K562 (cell line): Measurements from ENCODE around the gene HEATR1. TPM values are rescaled to one million over a fixed set of nuclear protein-coding genes. Genes with fewer than 3 reads are reported as not detected.

Experiments
- ATAC-seq: fragments of 200-7000 bp; cut with Tn5 transposase; 3 replicates; pipeline ENCODE4 v1.9.1; 2020; ENCODE audit warnings: moderate library complexity
- BruUV-seq: library from RNA; stranded (reverse); fragments of 400-500 nt; replicated peaks from 2 replicates; lab custom pipeline; 2021; lab: Mats Ljungman, UMichigan
- CTCF ChIA-PET: fragments of 300-600 bp; formaldehyde crosslinking; extraction: SDS; loops from one replicate; lab custom pipeline; 2021; ENCODE audit warnings: low intra/inter-chr PET ratio; lab: Yijun Ruan, JAX
- POLR2A ChIA-PET: fragments of 300-600, 350-650 bp; sonication (Branson Sonifier 250); formaldehyde crosslinking; extraction: SDS; loops from one replicate; lab custom pipeline; 2021; ENCODE audit warnings: antibody characterized with exemption, inconsistent platforms; lab: Yijun Ruan, JAX
- DNase-seq, 4 experiments: peaks; one replicate each; pipeline versions ENCODE4 v3.0.0 to v3.0.0-alpha.2; 2011 to 2018; ENCODE audit warnings: low spot score in 3 of 4, mixed read lengths in 3 of 4; ENCODE audit errors: extremely low read depth in 1 of 4
- FAIRE-seq: peaks from 2 replicates; lab custom pipeline; 2011; peaks lifted over from hg19 to GRCh38; lab: Jason Lieb, UNC
- H2AFZ ChIP-seq: 2 replicates; pipeline ENCODE4 v1.6.0; 2011; ENCODE audit warnings: low read depth, low read length, control low read depth, inconsistent platforms
- H3K27ac ChIP-seq: fragments of 200-600 bp; 3 replicates; pipeline ENCODE4 v1.8.0; 2011; ENCODE audit warnings: low read depth, mild to moderate bottlenecking, control low read depth, inconsistent platforms, low read length, moderate library complexity, mixed read lengths; ENCODE audit errors: extremely low read depth
- H3K27me3 ChIP-seq, 2 experiments: fragments of 300-600 bp in 1 of 2; 2 replicates in 1 of 2; 3 replicates in 1 of 2; pipeline versions ENCODE4 v1.6.0 to v1.8.0; 2011; ENCODE audit warnings: inconsistent platforms in 2 of 2, low read length in 2 of 2, mild to moderate bottlenecking in 1 of 2, mixed read lengths in 1 of 2, moderate library complexity in 1 of 2; ENCODE audit not compliant: control insufficient read depth in 2 of 2, insufficient read depth in 2 of 2
- H3K36me3 ChIP-seq: fragments of 300-600 bp; 3 replicates; pipeline ENCODE4 v1.8.0; 2011; ENCODE audit warnings: mild to moderate bottlenecking, low read length, inconsistent platforms; ENCODE audit not compliant: control insufficient read depth, insufficient read depth
- H3K4me1 ChIP-seq, 2 experiments: fragments of 200-600 bp in 1 of 2; replicated peaks in 1 of 2; 2 replicates in 1 of 2; 3 replicates in 1 of 2; pipeline versions ENCODE4 v1.5.1 to v1.8.0; 2011; ENCODE audit warnings: inconsistent platforms in 2 of 2, low read length in 2 of 2, mild to moderate bottlenecking in 1 of 2, mixed read lengths in 1 of 2, moderate library complexity in 1 of 2; ENCODE audit not compliant: control insufficient read depth in 2 of 2, insufficient read depth in 2 of 2
- H3K4me2 ChIP-seq: 2 replicates; pipeline ENCODE4 v1.6.1; 2011; ENCODE audit warnings: low read length, control low read depth, inconsistent platforms, mixed read lengths; ENCODE audit not compliant: insufficient read depth
- H3K4me3 ChIP-seq: fragments of 200-600 bp; sonication (generic), shearing (Covaris generic); 2 replicates; pipeline ENCODE4 v1.5.1; 2016; ENCODE audit warnings: control low read depth, inconsistent platforms
- H3K79me2 ChIP-seq: fragments of 200-600 bp; 3 replicates; pipeline ENCODE4 v1.8.0; 2011; ENCODE audit warnings: low read length, inconsistent platforms; ENCODE audit not compliant: control insufficient read depth, insufficient read depth
- H3K9ac ChIP-seq, 2 experiments: 2 replicates each; pipeline versions ENCODE4 v1.6.0 to v1.6.1; 2011; ENCODE audit warnings: low read depth in 2 of 2, low read length in 2 of 2, control low read depth in 1 of 2, inconsistent platforms in 1 of 2, mild to moderate bottlenecking in 1 of 2, mixed read lengths in 1 of 2; ENCODE audit not compliant: insufficient read depth in 1 of 2
- H3K9me1 ChIP-seq: one replicate; pipeline ENCODE4 v1.6.0; 2011; ENCODE audit warnings: inconsistent platforms, mild to moderate bottlenecking, low read length, moderate library complexity; ENCODE audit not compliant: control insufficient read depth, insufficient read depth
- H3K9me3 ChIP-seq: replicated peaks from 2 replicates; pipeline ENCODE4 v1.5.1; 2011; ENCODE audit warnings: low read depth, low read length, inconsistent platforms; ENCODE audit not compliant: control insufficient read depth, insufficient read depth
- H4K20me1 ChIP-seq: replicated peaks from 2 replicates; pipeline ENCODE4 v1.6.1; 2011; ENCODE audit warnings: low read length, inconsistent platforms, mixed read lengths; ENCODE audit not compliant: control insufficient read depth, insufficient read depth
- BACH1 ChIP-seq: fragments of 200-800 bp; sonication (Bioruptor generic); IDR thresholded peaks from 2 replicates; pipeline ENCODE4 v1.6.1; 2016; ENCODE audit warnings: missing genetic modification characterization, missing compliant biosample characterization
- BCLAF1 ChIP-seq, 2 experiments: fragments of 450-650 bp in 1 of 2; IDR thresholded peaks; 2 replicates each; pipeline ENCODE4 v1.6.1; 2011 to 2017; ENCODE audit warnings: low read depth in 2 of 2, antibody characterized with exemption in 1 of 2, borderline replicate concordance in 1 of 2, low read length in 1 of 2, mild to moderate bottlenecking in 1 of 2, mixed read lengths in 1 of 2; ENCODE audit not compliant: control insufficient read depth in 1 of 2
- CBX2 ChIP-seq: fragments of 200-600 bp; sonication (generic); IDR thresholded peaks from one replicate; pipeline ENCODE4 v1.6.1; 2012; ENCODE audit warnings: mild to moderate bottlenecking, low read length, inconsistent platforms; ENCODE audit not compliant: insufficient read depth, poor library complexity, severe bottlenecking
- CTCF ChIP-seq, 3 experiments: IDR thresholded peaks in 2 of 3; conservative IDR thresholded peaks in 1 of 3; 2 replicates each; pipeline ENCODE4 v1.5.1; 2011 to 2012; ENCODE audit warnings: low read length in 3 of 3, mild to moderate bottlenecking in 3 of 3, control low read depth in 2 of 3, improper control_type of control experiment in 1 of 3, inconsistent platforms in 1 of 3, low read depth in 1 of 3, mixed read lengths in 1 of 3, moderate library complexity in 1 of 3; ENCODE audit not compliant: insufficient read depth in 2 of 3
- ESRRB ChIP-seq: fragments of 250-450 bp; sonication (Bioruptor Pico); IDR thresholded peaks from 2 replicates; pipeline ENCODE4 v1.5.0; 2020; ENCODE audit warnings: mild to moderate bottlenecking, moderate library complexity, borderline replicate concordance
- GTF2E2 ChIP-seq: fragments of 200-800 bp; sonication (Bioruptor generic); IDR thresholded peaks from 2 replicates; pipeline ENCODE4 v1.6.1; 2016; ENCODE audit warnings: missing genetic modification characterization, missing compliant biosample characterization
- HDAC6 ChIP-seq: IDR thresholded peaks from 2 replicates; pipeline ENCODE4 v1.6.1; 2012; ENCODE audit warnings: low read depth, mild to moderate bottlenecking, control low read depth, inconsistent platforms, low read length, moderate library complexity
- KAT2B ChIP-seq: IDR thresholded peaks from one replicate; pipeline ENCODE4 v1.6.1; 2012; ENCODE audit warnings: low read depth, mild to moderate bottlenecking, control low read depth, inconsistent platforms, low read length, moderate library complexity
- RCOR1 ChIP-seq, 2 experiments: IDR thresholded peaks; 2 replicates each; pipeline ENCODE4 v1.6.1; 2012; ENCODE audit warnings: low read depth in 2 of 2, low read length in 2 of 2, borderline replicate concordance in 1 of 2, improper control_type of control experiment in 1 of 2
- SMARCB1 ChIP-seq: IDR thresholded peaks from 2 replicates; pipeline ENCODE4 v1.6.1; 2011; ENCODE audit warnings: improper control_type of control experiment, low read depth; ENCODE audit not compliant: insufficient read length
- TCF3 ChIP-seq: sonication (generic); formaldehyde crosslinking; IDR thresholded peaks from 2 replicates; pipeline ENCODE4 v1.4.0; 2020; ENCODE audit warnings: mild to moderate bottlenecking, missing genetic modification reagents
- ZBTB5 ChIP-seq: fragments of 450-650 bp; IDR thresholded peaks from 2 replicates; pipeline ENCODE4 v1.6.1; 2017; ENCODE audit warnings: antibody characterized with exemption
- ZNF717 ChIP-seq: fragments of 250-450 bp; sonication (Bioruptor Pico); IDR thresholded peaks from 2 replicates; pipeline ENCODE4 v1.5.0; 2021
- ZNF76 ChIP-seq: fragments of 250-450 bp; sonication (Bioruptor Pico); IDR thresholded peaks from 2 replicates; pipeline ENCODE4 v1.4.0; 2020; ENCODE audit warnings: mild to moderate bottlenecking, moderate library complexity, borderline replicate concordance
- ZSCAN29 ChIP-seq: fragments of 450-650 bp; IDR thresholded peaks from 2 replicates; pipeline ENCODE4 v1.6.1; 2017
- WGBS: fragments of 100-300 bp; shearing (Covaris generic); methylation state at CpG from one replicate; pipeline ENCODE4 v1.1.6; 2016; ENCODE audit warnings: low coverage, mixed read lengths; ENCODE audit not compliant: insufficient coverage; ENCODE audit errors: missing lambda C conversion rate; 5-methylcytosine and 5-hydroxymethylcytosine counted together
- in situ Hi-C: fragments of 300-500 bp; cut with MboI; formaldehyde crosslinking; loops from 4 replicates; pipeline ENCODE4 v1.15.0; 2018; ENCODE audit warnings: inconsistent platforms, mixed read lengths
- intact Hi-C: fragments of 100-400 bp; cut with micrococcal nuclease; formaldehyde crosslinking; loops from 2 replicates; pipeline ENCODE4 v1.14.2; 2022
- polyA plus RNA-seq, 8 experiments: library from polyadenylated mRNA; depleted of rRNA in 4 of 8; stranded (reverse) in 5 of 8; unstranded in 3 of 8; fragments of >200 nt; fragmentation: Nextera tagmentation in 2 of 8; fragmentation: Illumina TruSeq in 1 of 8; extraction: Ambion mirVana in 2 of 8; extraction: Trizol in 1 of 8; gene quantifications; 2 replicates each; pipeline versions ENCODE4 v1.2.1 to v1.2.3, GENCODE V29; 2011 to 2014; ENCODE audit warnings: inconsistent platforms in 1 of 8, missing spikeins in 1 of 8
- total RNA-seq, 7 experiments: library from RNA; depleted of rRNA in 6 of 7; stranded (reverse); fragments of >200 nt in 6 of 7; fragmentation: Illumina TruSeq in 2 of 7; extraction: Trizol in 2 of 7; gene quantifications; 2 replicates each; pipeline versions ENCODE4 v1.2.1 to v1.2.3, GENCODE V29; 2011 to 2021; ENCODE audit warnings: low replicate concordance in 1 of 7

HEATR1 gene
- total and polyA plus RNA-seq, 9 of the 15 experiments (the other 6 are each of a cell fraction or from before 2014, with no cell fraction given): 28.3 to 108 (median 50.9) TPM

- Histone ChIP-seq H2AFZ (no peak overlapping the region), H3K79me2 (no peaks in the 10 kb centered on the region), H3K4me2 (no peak overlapping the region), H3K27ac (no peak overlapping the region), H4K20me1 (no peaks in the 10 kb centered on the region), H3K36me3 (peaks cover 93% of the 10 kb centered on the region), H3K4me3 (no peak overlapping the region), H3K9ac (no peak overlapping the region), H3K9me1 (no peaks in the 10 kb centered on the region), H3K27me3 (no peaks in the 10 kb centered on the region), H3K4me1 (no peaks in the 10 kb centered on the region), H3K9me3 (no peaks in the 10 kb centered on the region)
- TF ChIP-seq BCLAF1 (IDR thresholded peaks at IDR 0.05; ENCODE audit: borderline replicate concordance in 1 of 2, control insufficient read depth in 1 of 2, low read depth in 2 of 2, low read length in 1 of 2): no peak
- no peak for TF ChIP-seq GTF2E2 (tag)
- no peak for TF ChIP-seq ZNF76 (CRISPR knock-in tag)
- no peak for TF ChIP-seq SMARCB1
- TF ChIP-seq ZNF717 (CRISPR knock-in tag): no peak
- TF ChIP-seq ZBTB5: no peak
- TF ChIP-seq TCF3: no peak
- no peak for TF ChIP-seq BACH1 (tag)
- no peak for TF ChIP-seq RCOR1 (IDR thresholded peaks at IDR 0.05; ENCODE audit: borderline replicate concordance in 1 of 2, low read depth in 2 of 2, low read length in 2 of 2)
- TF ChIP-seq CTCF (IDR thresholded peaks at IDR 0.05 in 2 of 3, conservative IDR thresholded peaks at IDR 0.05 in 1 of 3; ENCODE audit: insufficient read depth in 2 of 3, low read depth in 1 of 3, low read length in 3 of 3): no peak
- no peak for TF ChIP-seq ZSCAN29
- no peak for TF ChIP-seq HDAC6
- TF ChIP-seq ESRRB (CRISPR knock-in tag): no peak
- TF ChIP-seq CBX2: no peak
- no peak for TF ChIP-seq KAT2B
- no TSS peak for BruUV-seq
- ATAC-seq (no peak), FAIRE-seq (no peak), DNase-seq (no peak)
- in situ Hi-C loops: no loop called here
- intact Hi-C loops: no loop called here
- POLR2A ChIA-PET: interaction anchor here (0.8 to 2.6 kb wide), 4 partner anchors 8 to 21 kb away, joined by 3 to 14 read pairs (median 3); no protein-coding TSS in a partner anchor
- CTCF ChIA-PET: no interaction called here
- 92% methylated on average over 3 of the region's 3 CpGs for WGBS
These were observed 45.5 kb downstream of the HEATR1 start for GRCh38 chr1:236558846-236559245.
